LNCaP clone FGC (cell line): ENCODE measurements around the gene COL23A1.
"Not testable (repeated sequence)": the region's sequence is repeated elsewhere in the genome, so short reads cannot be mapped to it uniquely, and the experiment has no call there.

Experiments
- DNase-seq: peaks from one replicate; pipeline ENCODE4 v3.0.0-alpha.2; 2011; ENCODE audit warnings: low read depth
- H3K4me3 ChIP-seq: 2 replicates; pipeline ENCODE4 v1.5.1; 2011; ENCODE audit warnings: mild to moderate bottlenecking, low read depth, low read length, control low read depth
- TF ChIP-seq, protein P1 (sequence below): IDR thresholded peaks from 2 replicates; pipeline ENCODE4 v1.5.1; 2012; ENCODE audit warnings: mild to moderate bottlenecking; ENCODE audit not compliant: control insufficient read depth, insufficient read depth; ENCODE audit errors: extremely low read depth

Gene COL23A1

GRCh38 chr5:178201927-178202235 is 388.3 kb downstream of the COL23A1 start:
- TF ChIP-seq, protein P1, sequence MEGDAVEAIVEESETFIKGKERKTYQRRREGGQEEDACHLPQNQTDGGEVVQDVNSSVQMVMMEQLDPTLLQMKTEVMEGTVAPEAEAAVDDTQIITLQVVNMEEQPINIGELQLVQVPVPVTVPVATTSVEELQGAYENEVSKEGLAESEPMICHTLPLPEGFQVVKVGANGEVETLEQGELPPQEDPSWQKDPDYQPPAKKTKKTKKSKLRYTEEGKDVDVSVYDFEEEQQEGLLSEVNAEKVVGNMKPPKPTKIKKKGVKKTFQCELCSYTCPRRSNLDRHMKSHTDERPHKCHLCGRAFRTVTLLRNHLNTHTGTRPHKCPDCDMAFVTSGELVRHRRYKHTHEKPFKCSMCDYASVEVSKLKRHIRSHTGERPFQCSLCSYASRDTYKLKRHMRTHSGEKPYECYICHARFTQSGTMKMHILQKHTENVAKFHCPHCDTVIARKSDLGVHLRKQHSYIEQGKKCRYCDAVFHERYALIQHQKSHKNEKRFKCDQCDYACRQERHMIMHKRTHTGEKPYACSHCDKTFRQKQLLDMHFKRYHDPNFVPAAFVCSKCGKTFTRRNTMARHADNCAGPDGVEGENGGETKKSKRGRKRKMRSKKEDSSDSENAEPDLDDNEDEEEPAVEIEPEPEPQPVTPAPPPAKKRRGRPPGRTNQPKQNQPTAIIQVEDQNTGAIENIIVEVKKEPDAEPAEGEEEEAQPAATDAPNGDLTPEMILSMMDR: no peak
- no peak overlapping the region for H3K4me3 ChIP-seq
- no peak for DNase-seq

DNA sequence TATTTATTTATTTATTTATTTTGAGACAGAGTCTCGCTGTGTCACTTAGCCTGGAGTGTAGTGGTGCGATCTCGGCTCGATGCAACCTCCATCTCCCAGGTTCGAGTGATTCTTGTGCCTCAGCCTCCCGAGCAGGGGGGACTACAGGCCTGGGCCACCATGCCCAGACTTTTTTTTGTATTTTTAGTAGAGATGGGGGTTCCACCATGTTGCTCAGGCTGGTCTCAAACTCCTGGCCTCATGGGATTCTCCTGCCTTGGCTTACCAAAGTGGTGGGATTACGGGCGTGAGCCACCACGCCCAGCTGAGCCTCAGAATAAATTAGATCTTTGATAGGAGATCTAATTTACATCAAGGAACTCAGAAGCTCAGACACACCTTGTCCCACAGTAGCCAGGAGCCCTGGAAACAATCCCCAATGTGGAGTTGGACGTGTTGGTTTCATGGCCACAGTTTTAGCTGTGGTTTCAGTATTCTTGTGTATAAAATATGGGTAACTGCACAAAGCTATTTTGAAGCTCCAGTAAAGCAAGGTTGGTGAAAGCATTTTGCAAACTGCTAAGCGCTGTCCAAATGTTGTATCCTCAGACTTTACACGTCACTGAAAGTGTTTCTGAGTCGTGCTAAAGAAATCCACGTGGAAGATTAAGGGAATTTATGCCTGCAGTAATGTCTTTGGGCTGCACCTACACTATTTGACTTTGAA is 388.8 kb downstream of the COL23A1 start:
- TF ChIP-seq, protein P1: no peak
- DNase-seq: no peak
- H3K4me3 ChIP-seq: no peak overlapping the region

DNA sequence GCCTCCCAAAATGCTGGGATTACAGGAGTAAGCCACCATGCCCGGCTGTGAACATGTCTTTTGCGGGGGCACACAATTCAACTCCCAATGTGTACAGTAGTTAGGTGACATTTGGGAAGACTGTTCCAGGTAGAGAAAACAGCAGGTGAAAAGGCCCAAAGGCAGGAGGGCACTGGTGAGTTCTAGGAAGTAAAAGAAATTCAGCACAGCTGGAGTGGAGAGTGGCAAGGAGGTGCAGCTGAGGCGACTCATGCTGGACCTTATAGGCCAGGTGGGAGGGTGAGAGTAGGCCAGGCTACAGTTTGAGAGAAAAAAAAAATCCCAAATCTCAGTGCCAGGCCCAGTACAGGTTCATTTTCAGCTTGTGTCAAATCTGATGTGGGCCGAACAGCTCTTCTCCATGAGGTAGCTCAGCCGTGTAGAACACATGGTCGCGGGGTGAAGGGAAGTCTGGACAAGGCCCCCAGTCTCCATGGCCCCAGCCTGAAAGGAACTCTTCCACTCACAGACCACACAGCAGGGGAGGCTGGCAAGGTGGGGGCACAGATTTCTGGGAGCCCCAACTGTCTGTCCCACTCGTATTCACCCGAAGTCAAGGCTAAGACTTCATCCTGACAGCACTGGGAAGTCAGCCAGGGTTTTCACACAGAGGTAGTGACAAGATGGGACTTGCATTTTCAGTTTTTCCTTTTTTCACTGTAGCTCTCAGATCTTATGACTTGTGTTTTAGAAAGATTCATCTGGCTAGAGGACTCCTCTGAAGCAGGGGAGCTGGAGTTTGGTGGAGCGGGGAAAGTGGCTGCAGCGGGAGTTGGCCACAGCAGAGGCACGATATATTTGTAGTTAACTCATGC is 390.4 kb downstream of the COL23A1 start:
- H3K4me3 ChIP-seq: no peak overlapping the region
- TF ChIP-seq, protein P1: no peak
- DNase-seq: no peak

- TF ChIP-seq, protein P1: no peak
- no peak overlapping the region for H3K4me3 ChIP-seq
- no peak for DNase-seq
Measured at GRCh38 chr5:178198706-178199105, 391.5 kb downstream of the COL23A1 start.

DNA sequence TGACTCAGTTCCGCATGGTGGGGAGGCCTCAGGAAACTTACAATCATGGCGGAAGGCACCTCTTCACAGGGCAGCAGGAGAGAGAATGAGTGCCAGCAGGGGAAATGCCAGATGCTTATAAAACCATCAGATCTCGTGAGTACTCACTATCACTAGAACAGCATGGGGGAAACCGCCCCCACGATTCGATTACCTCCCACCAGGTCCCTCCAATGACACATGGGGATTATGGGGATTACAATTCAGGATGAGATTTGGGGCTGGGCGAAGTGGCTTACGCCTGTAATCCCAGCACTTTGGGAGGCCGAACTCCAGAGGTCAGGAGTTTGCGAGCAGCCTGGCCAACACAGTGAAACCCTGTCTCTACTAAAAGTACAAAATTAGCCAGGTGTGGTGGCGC is 392.0 kb downstream of the COL23A1 start:
- not testable (repeated sequence) for DNase-seq, H3K4me3 ChIP-seq

DNA sequence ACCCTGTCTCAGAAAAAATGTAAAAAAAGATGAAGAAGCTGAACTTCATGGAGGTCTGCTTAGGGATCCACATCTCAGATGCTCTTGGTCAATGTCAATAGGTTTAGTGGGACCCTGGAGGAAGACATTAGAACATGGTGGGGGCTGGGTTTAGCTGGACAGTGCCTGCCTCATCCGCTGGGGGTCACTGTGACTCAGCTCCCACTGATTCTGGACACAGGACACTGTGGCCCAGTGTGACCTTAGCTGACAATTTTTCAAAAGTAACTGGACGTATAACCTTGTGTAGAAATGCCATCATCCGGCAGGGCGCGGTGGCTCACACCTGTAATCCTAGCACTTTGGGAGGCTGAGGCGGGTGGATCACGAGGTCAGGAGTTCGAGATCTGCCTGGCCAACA is 393.2 kb downstream of the COL23A1 start:
- DNase-seq: no peak
- H3K4me3 ChIP-seq: no peak overlapping the region
- TF ChIP-seq, protein P1: peak; percentile 32

DNA sequence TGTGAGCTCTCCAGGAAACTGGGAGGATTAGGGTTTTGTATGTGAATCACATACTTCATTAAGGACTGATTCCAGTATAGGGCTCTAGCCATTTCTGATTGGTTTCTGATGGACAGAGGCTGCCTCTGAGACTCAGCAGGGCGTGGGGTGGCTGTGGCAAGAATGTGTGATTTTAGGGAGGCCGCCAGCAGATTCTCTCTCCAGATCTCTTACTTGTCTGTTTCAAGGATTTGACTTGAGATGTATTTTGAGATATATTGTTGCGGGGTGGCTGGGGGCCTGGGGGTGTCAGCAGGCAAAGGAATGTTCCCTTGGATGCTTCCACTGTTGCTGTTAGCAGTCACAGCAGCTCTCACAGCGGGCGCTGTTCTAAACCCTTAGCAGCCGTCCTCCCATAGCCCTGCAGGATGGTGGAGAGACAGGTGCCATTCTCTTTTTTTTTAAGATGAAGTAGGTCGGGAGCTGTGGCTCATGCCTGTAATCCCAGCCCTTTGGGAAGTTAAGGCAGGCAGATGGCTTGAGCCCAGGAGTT is 393.8 kb downstream of the COL23A1 start:
- TF ChIP-seq, protein P1: no peak
- H3K4me3 ChIP-seq: no peak overlapping the region
- DNase-seq: no peak
